GM23338 (cell line): ENCODE data around the gene FBRS.

Experiments used
- CREB1 ChIP-seq: fragments of 250-450 bp; sonication (Bioruptor Pico); IDR thresholded peaks from 2 replicates; pipeline ENCODE4 v1.5.0; 2020; ENCODE audit warnings: low read depth, mild to moderate bottlenecking, moderate library complexity
- CTCF ChIP-seq, 2 experiments: fragments of 200-600 bp in 1 of 2; sonication (generic) in 1 of 2; conservative IDR thresholded peaks; 2 replicates each; pipeline versions ENCODE4 v1.5.1 to v1.6.1; 2016 to 2017; ENCODE audit warnings: antibody characterized with exemption in 2 of 2, low read depth in 2 of 2, mild to moderate bottlenecking in 2 of 2, moderate library complexity in 1 of 2
- EZH2 ChIP-seq: fragments of 200-600 bp; sonication (generic); IDR thresholded peaks from one replicate; pipeline ENCODE4 v1.8.0; 2017; ENCODE audit warnings: antibody characterized with exemption, mild to moderate bottlenecking, low read depth; ENCODE audit not compliant: unreplicated experiment
- EZH2phosphoT487 ChIP-seq: fragments of 200-600 bp; sonication (generic); IDR thresholded peaks from one replicate; pipeline ENCODE4 v1.8.1; 2018; ENCODE audit warnings: antibody characterized with exemption; ENCODE audit not compliant: unreplicated experiment
- JUNB ChIP-seq: IDR thresholded peaks from one replicate; pipeline ENCODE4 v1.6.1; 2016; ENCODE audit warnings: antibody characterized with exemption; ENCODE audit not compliant: unreplicated experiment
- POLR2AphosphoS5 ChIP-seq: IDR thresholded peaks from 2 replicates; pipeline ENCODE4 v1.6.1; 2016; ENCODE audit warnings: antibody characterized with exemption, low read depth
- REST ChIP-seq: IDR thresholded peaks from one replicate; pipeline ENCODE4 v1.6.1; 2018; ENCODE audit warnings: antibody characterized with exemption; ENCODE audit not compliant: unreplicated experiment
- ZNF331 ChIP-seq: fragments of 250-450 bp; sonication (Bioruptor Pico); IDR thresholded peaks from 2 replicates; pipeline ENCODE4 v1.5.0; 2020; ENCODE audit warnings: low read depth, mild to moderate bottlenecking, moderate library complexity

GRCh38 chr16:30663038-30663437 is 4.8 kb downstream of the FBRS start:
- no peak for TF ChIP-seq EZH2
- no peak for TF ChIP-seq POLR2AphosphoS5
- no peak for TF ChIP-seq JUNB
- TF ChIP-seq CTCF (conservative IDR thresholded peaks at IDR 0.05; ENCODE audit: low read depth in 2 of 2), result no peak
- no peak for TF ChIP-seq REST
- no peak for TF ChIP-seq EZH2phosphoT487
- no peak for TF ChIP-seq CREB1 (CRISPR knock-in tag)
- TF ChIP-seq ZNF331, result no peak
